Colon (tissue), 2 donors: Measurements from ENCODE around the gene NUDT8.
"Not testable (repeated sequence)": the region's sequence is repeated elsewhere in the genome, so short reads cannot be mapped to it uniquely, and the experiment has no call there.

Experiments used
- FAIRE-seq: peaks from 2 replicates; lab custom pipeline; 2012; peaks lifted over from hg19 to GRCh38; lab: Jason Lieb, UNC
- donor health status: control.
- donor health status: control.

Gene NUDT8

DNA sequence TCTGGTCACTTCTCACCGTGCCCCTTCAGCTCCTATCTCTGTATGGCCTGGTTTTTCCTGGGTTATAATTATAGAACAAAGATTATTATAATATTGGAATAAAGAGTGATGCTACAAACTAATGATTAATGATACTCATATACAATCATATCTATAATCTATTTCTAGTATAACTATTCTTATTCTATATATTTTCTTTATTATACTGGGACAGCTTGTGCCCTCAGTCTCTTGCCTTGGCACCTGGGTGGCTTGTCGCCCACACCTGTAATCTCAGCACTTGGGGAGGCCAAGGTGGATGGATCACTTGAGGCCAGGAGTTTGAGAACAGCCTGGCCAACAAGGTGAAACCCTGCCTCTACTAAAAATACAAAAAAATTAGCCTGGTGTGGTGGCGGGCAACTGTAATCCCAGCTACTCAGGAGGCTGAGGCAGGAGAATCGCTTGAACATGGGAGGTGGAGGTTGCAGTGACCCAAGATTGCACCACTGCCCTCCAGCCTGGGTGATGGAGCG, 30.0 kb upstream of the NUDT8 start:
- FAIRE-seq: not testable (repeated sequence)

GRCh38 chr11:67657300-67657699, 27.6 kb upstream of the NUDT8 start:
- FAIRE-seq: no peak

- no peak for FAIRE-seq
Measured at GRCh38 chr11:67656278-67656922, 26.7 kb upstream of the NUDT8 start.

DNA sequence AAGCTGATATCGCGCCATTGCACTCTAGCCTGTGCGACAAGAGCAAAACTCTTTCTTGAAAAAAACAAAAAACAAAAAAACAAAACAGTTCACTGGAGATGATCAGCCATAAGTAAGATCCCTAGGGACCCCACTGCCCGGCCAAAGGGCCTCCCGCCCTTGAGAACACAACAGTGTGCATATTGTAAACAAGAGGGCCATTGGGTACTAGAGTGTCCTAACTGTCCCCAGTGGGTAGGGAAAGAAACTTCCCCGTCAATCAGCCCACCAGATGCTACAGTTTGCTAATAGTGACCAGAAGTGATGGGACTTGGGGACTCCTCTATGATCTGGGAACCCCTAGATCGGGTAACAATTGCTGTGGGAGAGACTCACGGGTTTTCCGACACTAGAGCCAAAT, 24.5 kb upstream of the NUDT8 start:
- no peak for FAIRE-seq

DNA sequence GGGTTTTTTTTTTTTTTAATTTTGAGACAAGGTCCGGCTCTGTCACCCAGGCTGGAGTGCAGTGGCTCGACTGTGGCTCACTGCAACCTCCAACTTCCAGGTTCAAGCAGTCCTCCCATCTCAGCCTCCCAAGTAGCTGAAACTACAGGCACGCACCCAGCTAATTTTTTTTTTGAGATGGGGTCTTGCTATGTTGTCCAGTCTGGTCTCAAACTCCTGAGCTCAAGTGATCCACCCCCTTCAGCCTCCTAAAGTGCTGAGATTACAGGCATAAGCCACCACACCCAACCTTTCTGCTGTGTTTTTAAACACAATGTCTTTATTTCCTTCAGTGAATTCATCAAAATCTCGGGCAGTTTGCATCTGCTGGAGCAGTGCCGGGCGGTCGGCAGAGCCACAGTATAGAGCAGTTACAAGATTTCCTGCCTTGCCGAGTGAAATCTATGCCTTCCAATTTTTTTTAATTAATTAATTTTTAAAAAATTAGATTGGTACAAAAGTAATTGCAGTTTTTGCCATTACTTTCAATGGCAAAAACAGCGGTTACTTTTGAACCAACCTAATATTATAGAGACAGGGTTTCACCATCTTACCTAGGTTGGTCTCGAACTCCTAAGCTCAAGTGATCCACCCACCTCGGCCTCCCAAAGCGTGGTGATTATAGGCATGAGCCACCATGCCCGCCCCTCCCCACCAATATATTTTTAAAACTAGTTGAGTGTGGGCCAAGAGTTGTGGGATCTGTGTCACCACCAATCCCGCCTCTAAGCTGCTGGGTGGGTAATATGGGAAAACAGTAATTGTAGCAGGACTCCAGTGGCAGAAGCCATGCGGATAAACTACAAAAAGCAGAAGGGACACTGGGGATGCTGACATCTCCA, 23.5 kb upstream of the NUDT8 start:
- no peak for FAIRE-seq

- FAIRE-seq: no peak
Measured at GRCh38 chr11:67651976-67652781, 22.4 kb upstream of the NUDT8 start.

- FAIRE-seq: no peak
Measured at GRCh38 chr11:67649634-67650510, 20.1 kb upstream of the NUDT8 start.

DNA sequence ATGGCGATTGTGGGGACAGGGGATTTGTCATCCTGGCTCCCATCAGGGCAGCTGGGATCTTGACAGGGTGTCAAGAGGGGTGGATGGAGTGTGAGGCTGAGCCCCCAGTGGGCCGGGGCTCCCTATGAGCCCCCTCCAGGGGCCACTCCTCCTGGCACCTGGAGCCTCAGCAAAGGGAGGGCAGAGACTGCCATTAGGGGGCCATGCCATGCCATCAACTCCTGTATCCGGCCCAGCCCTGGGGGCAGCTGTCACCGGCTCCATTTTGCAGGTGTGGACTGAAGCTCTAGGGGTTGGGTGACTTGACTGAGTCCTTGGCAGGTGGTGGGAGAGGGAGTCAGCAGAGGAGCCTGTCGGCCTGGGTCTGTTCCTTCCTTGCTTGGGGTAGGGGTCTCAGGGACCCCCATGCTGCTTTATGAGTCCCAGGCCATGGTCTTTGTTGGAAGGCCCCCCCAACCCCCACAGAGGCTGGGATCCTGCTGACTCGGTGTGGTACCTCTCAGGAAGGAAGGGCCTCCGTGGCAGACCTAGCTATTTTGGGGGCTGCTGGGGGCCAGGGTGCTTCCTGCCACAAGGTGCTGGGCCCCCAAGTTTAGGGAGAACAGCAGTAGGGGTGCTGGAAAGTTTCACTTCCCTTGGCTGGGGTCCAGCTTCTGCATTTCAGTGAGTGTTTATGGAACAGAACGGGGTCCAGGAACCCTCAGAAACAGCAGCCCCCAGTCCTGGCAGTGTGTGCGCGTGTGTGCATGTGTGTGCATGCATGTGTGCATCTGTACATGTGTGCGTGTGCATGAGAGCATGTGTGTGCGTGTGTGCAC, 19.3 kb upstream of the NUDT8 start:
- no peak for FAIRE-seq

GRCh38 chr11:67648140-67648795, 18.5 kb upstream of the NUDT8 start:
- no peak for FAIRE-seq

DNA sequence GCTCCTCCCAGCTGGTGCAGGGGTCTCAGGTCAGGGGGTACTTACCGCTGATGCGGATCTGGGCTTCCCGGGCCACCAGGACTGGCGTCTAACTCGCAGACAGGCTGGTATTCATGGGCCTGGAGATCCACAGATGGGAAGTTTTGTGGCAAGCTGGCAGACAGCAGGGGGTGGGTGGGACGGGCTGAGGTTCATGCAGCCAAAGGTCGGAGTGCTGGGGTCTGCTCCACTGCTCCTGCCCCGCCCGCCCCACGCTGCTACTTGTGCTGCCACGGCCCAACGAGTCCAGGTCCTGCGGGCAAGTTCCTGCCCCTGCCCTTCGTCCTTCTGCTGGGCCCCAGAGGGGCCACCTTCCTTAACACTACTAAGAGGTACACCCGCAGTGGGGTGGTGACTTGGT, 17.7 kb upstream of the NUDT8 start:
- FAIRE-seq: no peak

DNA sequence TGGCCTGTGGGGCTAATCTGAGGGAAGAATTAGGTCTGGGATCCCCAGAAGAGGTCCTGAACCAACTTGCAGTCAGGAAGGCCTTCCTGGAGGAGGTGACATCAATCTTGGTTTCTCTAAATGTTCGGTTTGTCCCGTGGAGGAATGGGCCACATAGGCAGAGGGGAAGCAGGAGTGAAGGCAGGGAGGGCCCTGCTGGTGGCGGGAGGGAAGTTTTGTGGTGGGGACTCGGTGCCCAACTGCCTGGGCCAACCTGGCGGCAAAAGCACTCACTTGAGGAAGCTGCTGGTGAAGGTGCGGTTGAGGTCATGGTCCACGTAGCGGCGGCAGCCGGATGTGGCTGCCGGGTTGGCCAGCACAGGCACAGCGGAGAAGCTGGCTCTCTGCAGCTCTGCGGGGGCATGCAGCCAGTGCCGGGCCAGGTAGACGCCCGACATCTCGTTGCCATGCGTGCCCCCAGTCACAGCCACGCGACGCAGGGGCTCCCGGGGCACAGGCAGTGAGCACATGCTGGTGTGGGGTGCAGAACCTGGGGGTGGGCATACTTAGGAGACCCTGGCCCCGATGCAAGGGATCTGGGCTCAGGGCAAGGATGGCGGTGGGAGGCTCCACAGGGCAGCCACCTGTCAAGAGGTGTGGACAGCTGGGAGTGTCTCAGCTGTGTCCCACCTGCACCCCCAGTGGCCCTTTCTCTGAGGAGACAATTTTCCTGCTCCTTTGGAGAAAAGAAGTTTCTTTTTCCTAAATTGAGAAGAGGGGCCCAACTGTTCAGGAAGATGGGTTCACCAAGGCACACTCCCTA, 17.0 kb upstream of the NUDT8 start:
- FAIRE-seq: no peak

GRCh38 chr11:67645521-67646461, 16.1 kb upstream of the NUDT8 start:
- FAIRE-seq: no peak

GRCh38 chr11:67644472-67645418, 15.0 kb upstream of the NUDT8 start:
- no peak for FAIRE-seq

- no peak for FAIRE-seq
Measured at GRCh38 chr11:67644042-67644441, 14.3 kb upstream of the NUDT8 start.

DNA sequence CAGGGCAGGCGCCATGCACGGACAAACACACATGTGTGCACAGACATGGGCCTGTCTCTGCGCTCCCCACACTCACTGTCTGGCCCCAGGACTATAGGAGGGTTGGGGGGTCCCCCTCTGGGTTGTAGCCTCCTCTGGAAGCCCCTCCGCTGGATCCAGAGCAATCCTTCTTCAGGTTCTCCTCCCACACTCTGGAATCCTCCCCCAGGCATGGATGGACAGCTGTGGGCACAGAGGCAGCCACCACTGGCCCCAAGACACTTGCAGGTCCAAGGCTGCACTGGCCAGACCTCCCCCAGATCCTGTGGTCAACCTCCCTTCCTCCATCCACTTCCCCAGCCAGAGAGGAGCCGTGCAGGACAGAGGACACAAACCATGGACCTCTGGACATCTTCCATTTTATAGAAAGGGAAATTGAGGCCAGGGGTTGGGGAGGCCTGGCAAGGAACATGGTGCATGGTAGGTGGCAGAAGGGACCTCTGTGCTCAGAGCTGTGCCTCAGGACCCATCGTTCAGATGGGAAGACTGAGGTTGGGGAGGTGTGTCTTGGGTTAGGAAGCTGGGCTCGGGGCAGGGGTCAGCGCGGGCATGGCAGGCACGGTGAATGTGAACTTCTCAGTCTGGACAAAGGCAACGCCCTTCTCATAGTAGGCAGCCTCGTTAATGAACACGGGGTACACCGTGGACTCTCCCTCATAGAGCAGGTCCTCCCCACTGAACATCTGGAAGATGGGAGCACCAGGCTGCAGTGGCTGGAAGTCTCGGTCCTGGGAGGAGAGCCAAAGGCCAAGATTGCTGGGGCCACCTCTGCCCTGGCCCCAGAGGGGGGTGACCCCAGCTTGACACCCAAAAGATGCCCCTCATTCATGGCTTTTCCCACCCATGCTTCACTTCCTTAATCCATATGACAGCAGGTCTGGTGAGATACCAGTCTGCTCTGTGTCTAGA, 12.7 kb upstream of the NUDT8 start:
- no peak for FAIRE-seq
